Body of pancreas (tissue), 4 donors: ENCODE measurements around the gene ZSCAN5C.

Experiments
- CTCF ChIP-seq, 7 experiments: fragments of 450-650 bp in 4 of 7; fragments of 200-600 bp in 3 of 7; sonication (generic) in 3 of 7; IDR thresholded peaks; one replicate each; pipeline ENCODE4 v1.5.1; 2016 to 2019; ENCODE audit warnings: antibody characterized with exemption in 7 of 7
- POLR2A ChIP-seq, 3 donors: fragments of 450-650 bp; IDR thresholded peaks; one replicate each; pipeline ENCODE4 v1.6.1; 2016; ENCODE audit warnings: antibody characterized with exemption in 3 of 3, mild to moderate bottlenecking in 2 of 3

DNA sequence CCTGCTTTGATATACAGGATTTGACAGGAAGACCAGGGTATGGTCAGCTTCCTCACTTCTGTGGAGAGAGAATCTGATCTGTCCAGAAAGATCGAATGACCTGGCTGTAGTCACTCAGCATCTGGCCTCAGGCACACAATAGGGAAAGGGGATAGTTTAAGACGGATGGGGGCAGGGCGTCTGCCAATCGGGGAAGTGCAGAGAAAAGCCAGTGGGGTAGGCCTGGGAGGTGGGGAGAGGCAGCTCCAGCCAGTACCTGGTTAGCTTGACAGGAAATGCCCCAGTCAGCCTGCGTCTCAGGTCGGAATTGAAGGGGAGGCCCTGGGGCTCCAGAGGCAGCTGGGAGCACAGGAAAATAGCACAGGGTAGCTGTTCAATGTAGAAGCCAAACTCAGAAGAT is 48.6 kb upstream of the ZSCAN5C start:
- TF ChIP-seq CTCF (IDR thresholded peaks at IDR 0.05) (no peak), POLR2A (IDR thresholded peaks at IDR 0.05) (peak in 1 of 3 donors; percentile 31)
